COLO668 (cell line): Measurements from ENCODE around the gene MDN1.
"Not testable (repeated sequence)": the region's sequence is repeated elsewhere in the genome, so short reads cannot be mapped to it uniquely, and the experiment has no call there.

Experiments used
- DNase-seq: peaks from one replicate; lab custom pipeline; 2025; ENCODE audit not compliant: unreplicated experiment; lab: John Stamatoyannopoulos, UW

MDN1 gene

GRCh38 chr6:89776583-89777233 is 42.9 kb downstream of the MDN1 start:
- no peak for DNase-seq

GRCh38 chr6:89775150-89775549 is 44.4 kb downstream of the MDN1 start:
- no peak for DNase-seq

GRCh38 chr6:89769572-89769971 is 50.0 kb downstream of the MDN1 start:
- DNase-seq: no peak

DNA sequence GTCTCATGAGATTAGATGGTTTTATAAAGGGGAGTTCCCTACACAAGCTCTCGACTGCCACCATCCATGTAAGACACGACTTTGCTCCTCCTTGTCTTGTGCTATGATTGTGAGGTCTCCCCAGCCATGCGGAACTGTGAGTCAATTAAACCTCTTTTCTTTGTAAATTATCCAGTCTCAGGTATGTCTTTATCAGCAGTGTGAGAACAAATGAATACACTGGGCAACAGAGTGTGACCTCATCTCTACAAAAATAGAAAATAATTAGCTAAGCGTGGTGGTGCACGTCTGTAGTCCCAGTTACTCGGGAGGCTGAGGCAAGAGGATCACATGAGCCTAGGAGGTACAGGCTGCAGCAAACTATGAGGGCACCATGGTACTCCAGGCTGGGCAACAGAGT is 51.3 kb downstream of the MDN1 start:
- no peak for DNase-seq

- no peak for DNase-seq
Measured at GRCh38 chr6:89763550-89763949, 56.0 kb downstream of the MDN1 start.

GRCh38 chr6:89758830-89759229 is 60.8 kb downstream of the MDN1 start:
- DNase-seq: no peak

DNA sequence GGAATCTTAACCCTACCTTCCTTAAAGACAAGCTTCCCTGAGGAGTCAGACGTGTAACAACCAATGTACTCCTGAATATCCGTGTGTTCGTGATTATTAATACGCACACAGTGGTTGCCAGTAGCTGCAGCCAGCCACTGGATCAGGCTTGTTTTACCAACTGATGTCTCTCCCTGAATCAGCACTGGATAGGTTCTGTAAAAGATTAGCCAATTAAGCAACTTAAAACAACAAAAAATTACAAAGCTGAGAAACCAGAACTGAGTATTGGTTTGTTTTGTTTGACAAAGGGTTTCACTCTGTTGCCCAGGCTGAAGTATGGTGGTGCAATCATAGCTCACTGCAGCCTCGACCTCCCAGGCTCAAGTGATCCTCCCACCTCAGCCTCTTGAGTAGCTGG is 69.3 kb downstream of the MDN1 start:
- no peak for DNase-seq

GRCh38 chr6:89749918-89750317 is 69.7 kb downstream of the MDN1 start:
- DNase-seq: no peak

DNA sequence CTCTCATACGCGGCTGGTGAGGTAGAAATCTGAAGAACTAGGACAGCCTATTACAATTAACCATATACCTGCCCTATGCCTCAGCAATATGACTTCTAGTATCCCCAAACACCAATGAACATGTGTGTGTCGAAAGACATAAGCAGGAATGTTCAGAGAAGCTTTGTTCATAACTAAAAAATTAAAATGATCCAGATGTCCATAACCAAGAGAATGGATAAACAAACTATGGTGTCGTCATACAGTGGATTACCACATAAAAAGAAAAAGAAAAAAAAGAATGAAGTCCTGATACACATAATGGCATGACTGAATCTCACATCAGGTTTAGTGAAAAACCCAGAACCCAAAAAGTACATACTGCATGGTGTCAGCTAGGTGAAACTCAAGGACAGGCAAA is 73.9 kb downstream of the MDN1 start:
- DNase-seq: no peak

DNA sequence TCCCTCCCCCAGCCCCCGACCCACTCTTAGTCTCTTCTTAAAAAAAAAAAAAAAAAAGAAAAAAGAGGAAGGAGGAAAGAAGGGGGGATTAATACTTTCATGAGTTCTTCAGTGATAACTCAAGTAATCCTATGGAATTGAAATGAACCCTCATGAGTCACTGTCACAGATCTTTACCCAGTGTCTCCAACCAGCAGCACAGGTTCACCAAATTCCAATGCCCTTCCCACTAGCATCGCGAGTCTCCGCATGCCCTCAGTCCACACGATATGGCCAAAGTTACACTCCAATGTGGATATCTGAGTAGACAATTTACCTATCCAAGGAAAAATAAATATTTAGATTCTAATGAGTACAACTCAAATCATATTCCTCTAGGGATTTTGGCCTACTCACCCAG is 74.5 kb downstream of the MDN1 start:
- no peak for DNase-seq

DNA sequence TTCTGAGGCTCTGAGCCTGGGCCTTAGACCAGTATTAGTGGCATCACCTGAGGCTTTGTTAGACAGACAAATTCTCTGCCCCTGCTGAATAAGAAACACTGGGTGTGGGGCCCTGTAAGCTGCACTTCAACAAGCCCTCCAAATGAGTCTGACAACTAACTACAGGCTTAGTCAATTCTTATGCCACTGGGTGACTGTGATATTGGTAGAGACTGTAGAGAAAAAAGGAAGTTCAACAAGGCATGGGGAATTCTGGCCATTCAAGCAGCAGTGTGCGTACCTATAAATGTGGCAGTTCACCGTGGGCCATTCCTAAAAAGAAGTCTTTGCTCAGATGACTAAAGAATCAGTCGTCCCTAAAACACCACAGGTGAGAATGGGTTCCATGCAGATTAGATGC is 82.7 kb downstream of the MDN1 start:
- DNase-seq: no peak

GRCh38 chr6:89734526-89734925 is 85.1 kb downstream of the MDN1 start:
- no peak for DNase-seq

GRCh38 chr6:89731924-89732567 is 87.5 kb downstream of the MDN1 start:
- no peak for DNase-seq

GRCh38 chr6:89731262-89731661 is 88.3 kb downstream of the MDN1 start:
- DNase-seq: not testable (repeated sequence)

- DNase-seq: no peak
Measured at GRCh38 chr6:89729818-89730217, 89.8 kb downstream of the MDN1 start.

DNA sequence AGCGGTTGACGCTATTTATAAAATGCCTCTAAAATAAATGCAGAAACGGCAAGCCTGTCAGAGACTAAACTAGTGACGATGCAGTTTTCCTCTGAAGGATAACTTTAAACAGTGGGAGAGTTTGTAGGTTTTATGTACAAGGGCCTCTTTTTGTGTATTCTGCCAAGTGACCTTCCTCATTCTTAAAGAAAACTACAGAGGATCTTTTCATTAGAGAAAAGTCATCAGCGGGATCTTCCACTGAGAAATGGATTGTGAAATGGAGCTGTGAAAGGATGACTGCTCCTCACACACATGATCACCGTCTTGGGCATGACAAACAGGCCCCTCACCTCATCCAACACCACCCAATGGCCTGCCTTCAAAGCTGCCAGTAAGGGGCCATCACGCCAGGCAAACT is 92.1 kb downstream of the MDN1 start:
- DNase-seq: no peak

GRCh38 chr6:89724981-89725380 is 94.6 kb downstream of the MDN1 start:
- no peak for DNase-seq

DNA sequence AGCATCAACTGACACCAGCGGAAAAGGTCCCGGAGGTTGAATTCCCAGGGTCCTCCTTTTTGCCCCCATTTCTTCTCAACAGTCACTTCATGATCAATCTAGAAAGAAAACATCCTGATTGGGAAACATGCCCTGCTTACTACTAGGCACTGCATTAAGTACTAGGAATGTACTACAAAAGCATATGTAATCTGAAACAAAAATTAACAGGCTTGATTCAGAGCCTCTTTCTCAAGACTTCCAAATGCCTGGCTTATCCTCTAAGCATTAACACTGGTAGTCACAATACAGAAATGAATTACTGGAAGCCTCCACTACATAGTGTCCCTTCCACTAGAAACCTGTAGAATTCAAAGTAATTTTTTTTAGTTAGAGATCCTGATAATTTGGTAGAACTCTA is 96.5 kb downstream of the MDN1 start:
- no peak for DNase-seq

DNA sequence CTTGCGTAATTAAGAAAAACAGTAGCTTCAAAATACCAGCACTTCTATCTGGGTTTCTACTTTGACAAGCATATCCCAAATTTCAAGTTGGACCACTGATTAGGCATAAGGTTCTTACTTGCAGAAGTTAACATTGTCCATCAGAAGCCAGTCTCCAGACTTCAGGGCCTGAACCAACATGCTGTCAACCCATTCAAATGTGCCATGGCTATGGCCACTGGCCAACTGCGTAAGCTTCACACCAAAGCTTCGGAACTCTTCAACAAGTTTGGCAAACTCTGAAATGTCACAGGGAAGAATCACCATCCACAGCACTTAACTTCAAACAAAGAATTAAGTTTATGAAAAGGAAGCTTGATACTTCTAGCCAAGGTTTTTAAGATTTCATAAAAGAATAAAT is 103.1 kb downstream of the MDN1 start:
- DNase-seq: no peak

DNA sequence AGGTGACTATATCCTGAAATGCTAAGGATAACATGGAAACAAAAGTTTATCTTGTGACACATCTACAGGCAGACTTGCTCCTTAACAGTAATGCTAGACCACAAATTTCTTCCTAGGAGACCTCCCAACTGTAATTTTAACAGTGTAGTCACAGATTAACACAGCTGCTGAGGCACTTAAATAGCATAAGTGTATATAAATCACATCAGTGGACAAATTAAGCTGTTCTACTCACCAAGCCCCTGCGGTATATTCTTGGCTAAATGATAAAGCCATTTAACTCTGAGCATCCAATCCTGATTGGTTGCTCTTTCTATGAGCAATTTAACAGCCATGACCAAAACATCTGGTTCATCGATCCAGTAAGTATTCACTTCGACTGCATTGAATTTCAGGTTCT is 107.8 kb downstream of the MDN1 start:
- no peak for DNase-seq

DNA sequence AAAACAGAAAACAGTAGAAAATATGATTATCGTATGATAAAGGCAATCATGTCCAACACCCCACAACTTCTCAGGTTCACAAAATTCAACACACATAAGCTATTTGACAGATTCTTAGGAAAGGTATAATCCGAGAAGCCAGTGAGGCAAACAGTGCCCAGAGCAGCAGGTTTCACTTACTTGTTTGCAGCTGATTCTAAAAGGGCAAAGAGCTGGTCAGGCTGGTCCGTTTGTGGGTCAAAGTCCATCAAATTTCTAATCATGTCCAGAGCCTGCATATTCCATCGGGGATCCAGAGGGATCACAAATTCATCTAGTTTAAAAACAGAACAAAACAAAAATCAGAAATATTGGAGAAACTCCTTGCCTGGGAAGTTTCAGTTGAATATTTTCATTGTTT is 111.3 kb downstream of the MDN1 start:
- DNase-seq: no peak

DNA sequence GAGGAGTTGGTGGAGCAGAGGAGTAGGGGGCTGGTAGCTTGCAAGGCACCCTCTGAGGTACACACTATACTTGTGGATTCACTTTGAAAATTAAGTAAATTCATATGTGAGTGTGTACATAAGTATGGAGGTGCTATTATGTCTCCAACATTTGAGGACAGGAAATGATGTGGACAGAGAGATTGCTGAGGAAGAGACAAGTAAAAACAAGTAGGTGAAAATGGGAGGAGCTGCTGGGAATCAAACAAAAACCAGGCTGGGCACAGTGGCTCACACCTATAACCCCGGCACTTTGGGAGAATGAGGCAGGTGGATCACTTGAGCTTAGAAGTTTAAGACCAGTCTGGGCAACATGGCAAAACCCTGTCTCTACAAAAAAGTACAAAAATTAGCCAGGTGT is 111.8 kb downstream of the MDN1 start:
- DNase-seq: no peak

GRCh38 chr6:89706121-89706520 is 113.5 kb downstream of the MDN1 start:
- no peak for DNase-seq
